DOHH2 (cell line): ENCODE results near the gene TRIOBP.

Experiments used
- H3F3A ChIP-seq: fragments of 200-600 bp; sonication (generic), shearing (Covaris generic); 2 replicates; pipeline ENCODE4 v1.6.0; 2016; ENCODE audit warnings: antibody characterized with exemption, mild to moderate bottlenecking; ENCODE audit not compliant: control insufficient read depth, insufficient read depth
- H3K27ac ChIP-seq: fragments of 200-600 bp; sonication (generic); 2 replicates; pipeline ENCODE4 v1.5.1; 2014; ENCODE audit warnings: low read depth, mild to moderate bottlenecking, low read length, moderate library complexity
- H3K27me3 ChIP-seq: fragments of 200-600 bp; sonication (generic); 2 replicates; pipeline ENCODE4 v1.6.1; 2014; ENCODE audit warnings: mild to moderate bottlenecking, low read length, mixed read lengths; ENCODE audit not compliant: control insufficient read depth
- H3K36me3 ChIP-seq: fragments of 200-600 bp; sonication (generic); 2 replicates; pipeline ENCODE4 v1.6.1; 2014; ENCODE audit warnings: mild to moderate bottlenecking, low read length, moderate library complexity, mixed read lengths; ENCODE audit not compliant: control insufficient read depth
- H3K4me1 ChIP-seq: fragments of 200-600 bp; sonication (generic); 2 replicates; pipeline ENCODE4 v1.6.1; 2014; ENCODE audit warnings: mild to moderate bottlenecking, low read length, mixed read lengths; ENCODE audit not compliant: control insufficient read depth
- H3K4me2 ChIP-seq: fragments of 200-600 bp; sonication (generic); 2 replicates; pipeline ENCODE4 v1.6.0; 2014; ENCODE audit warnings: mild to moderate bottlenecking, low read length, moderate library complexity
- H3K4me3 ChIP-seq: fragments of 200-600 bp; sonication (generic); 2 replicates; pipeline ENCODE4 v1.5.1; 2014; ENCODE audit warnings: mild to moderate bottlenecking, low read length, mixed read lengths
- H3K79me2 ChIP-seq: fragments of 200-600 bp; sonication (generic); 2 replicates; pipeline ENCODE4 v1.6.1; 2014; ENCODE audit warnings: mild to moderate bottlenecking, low read length, mixed read lengths; ENCODE audit not compliant: control insufficient read depth
- H3K9me2 ChIP-seq: fragments of 200-600 bp; sonication (generic); replicated peaks from 2 replicates; pipeline ENCODE4 v1.6.1; 2014; ENCODE audit warnings: mild to moderate bottlenecking, low read length, mixed read lengths; ENCODE audit not compliant: control insufficient read depth
- H3K9me3 ChIP-seq: fragments of 200-600 bp; sonication (generic); 2 replicates; pipeline ENCODE4 v1.6.1; 2014; ENCODE audit warnings: antibody characterized with exemption, low read length, mixed read lengths; ENCODE audit not compliant: control insufficient read depth, insufficient read depth
- H4K20me1 ChIP-seq: fragments of 200-600 bp; sonication (generic); 2 replicates; pipeline ENCODE4 v1.6.0; 2014; ENCODE audit warnings: low read depth, mild to moderate bottlenecking, antibody characterized with exemption, low read length, moderate library complexity; ENCODE audit not compliant: control insufficient read depth, insufficient read depth
- CTCF ChIP-seq: fragments of 200-600 bp; sonication (generic); IDR thresholded peaks from one replicate; pipeline ENCODE4 v1.5.1; 2014; ENCODE audit warnings: antibody characterized with exemption, mild to moderate bottlenecking, low read depth, low read length; ENCODE audit not compliant: poor library complexity, severe bottlenecking
- EZH2phosphoT487 ChIP-seq: fragments of 200-600 bp; sonication (generic); IDR thresholded peaks from 2 replicates; pipeline ENCODE4 v1.6.1; 2017; ENCODE audit warnings: borderline replicate concordance, mild to moderate bottlenecking, antibody characterized with exemption, low read length, moderate library complexity, mixed read lengths

TRIOBP gene

GRCh38 chr22:37760152-37760551 is 63.3 kb downstream of the TRIOBP start:
- Histone ChIP-seq H3K27ac (no peak overlapping the region), H3K36me3 (peaks cover 18% of the 10 kb centered on the region), H3K4me1 (no peaks in the 10 kb centered on the region), H3K9me3 (no peaks in the 10 kb centered on the region), H3K79me2 (no peaks in the 10 kb centered on the region), H4K20me1 (no peaks in the 10 kb centered on the region), H3F3A (no peaks in the 10 kb centered on the region), H3K4me2 (no peak overlapping the region), H3K4me3 (no peak overlapping the region), H3K27me3 (no peaks in the 10 kb centered on the region), H3K9me2 (no peaks in the 10 kb centered on the region)
- TF ChIP-seq EZH2phosphoT487 (no peak), CTCF (no peak)

DNA sequence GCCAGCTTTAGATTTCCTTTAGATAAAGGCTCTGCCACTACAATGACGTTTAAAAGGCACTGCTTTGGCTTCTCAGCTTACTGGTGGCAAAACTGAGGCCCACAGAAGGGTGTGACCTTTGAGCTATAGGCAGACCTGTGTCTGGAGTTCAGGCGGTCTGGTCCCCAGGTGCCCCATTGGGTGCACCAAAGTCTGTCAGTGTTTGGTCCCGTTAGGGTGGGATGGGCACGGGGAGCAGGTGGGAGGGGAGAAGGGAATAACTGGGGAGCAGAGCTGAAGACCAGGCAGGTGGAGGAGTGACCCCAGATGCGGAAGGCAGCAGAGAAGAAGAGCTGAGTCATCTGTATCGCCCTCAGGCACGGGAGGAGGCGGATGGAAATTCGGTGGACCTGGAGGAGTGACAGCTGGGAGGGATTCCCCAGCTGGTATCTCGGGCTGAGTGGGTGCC is 65.6 kb downstream of the TRIOBP start:
- H3K27me3 ChIP-seq = no peaks in the 10 kb centered on the region
- H3K79me2 ChIP-seq = no peaks in the 10 kb centered on the region
- H4K20me1 ChIP-seq = no peaks in the 10 kb centered on the region
- H3K27ac ChIP-seq = no peak overlapping the region
- H3K4me1 ChIP-seq = no peaks in the 10 kb centered on the region
- peaks cover 15% of the 10 kb centered on the region for H3K36me3 ChIP-seq
- H3K9me3 ChIP-seq = no peaks in the 10 kb centered on the region
- no peak overlapping the region for H3K4me2 ChIP-seq
- TF ChIP-seq CTCF = no peak
- no peak for TF ChIP-seq EZH2phosphoT487
- H3K9me2 ChIP-seq = no peaks in the 10 kb centered on the region
- H3F3A ChIP-seq = no peaks in the 10 kb centered on the region
- no peak overlapping the region for H3K4me3 ChIP-seq

GRCh38 chr22:37763012-37763411 is 66.2 kb downstream of the TRIOBP start:
- H3K4me2 ChIP-seq = no peak overlapping the region
- peaks cover 11% of the 10 kb centered on the region for H3K36me3 ChIP-seq
- H3K27me3 ChIP-seq = no peaks in the 10 kb centered on the region
- H3K27ac ChIP-seq = no peak overlapping the region
- TF ChIP-seq EZH2phosphoT487 (no peak), CTCF (no peak)
- H3K9me3 ChIP-seq = no peaks in the 10 kb centered on the region
- no peak overlapping the region for H3K4me3 ChIP-seq
- no peaks in the 10 kb centered on the region for H3K9me2 ChIP-seq
- H3K79me2 ChIP-seq = no peaks in the 10 kb centered on the region
- H4K20me1 ChIP-seq = no peaks in the 10 kb centered on the region
- no peaks in the 10 kb centered on the region for H3F3A ChIP-seq
- no peaks in the 10 kb centered on the region for H3K4me1 ChIP-seq

DNA sequence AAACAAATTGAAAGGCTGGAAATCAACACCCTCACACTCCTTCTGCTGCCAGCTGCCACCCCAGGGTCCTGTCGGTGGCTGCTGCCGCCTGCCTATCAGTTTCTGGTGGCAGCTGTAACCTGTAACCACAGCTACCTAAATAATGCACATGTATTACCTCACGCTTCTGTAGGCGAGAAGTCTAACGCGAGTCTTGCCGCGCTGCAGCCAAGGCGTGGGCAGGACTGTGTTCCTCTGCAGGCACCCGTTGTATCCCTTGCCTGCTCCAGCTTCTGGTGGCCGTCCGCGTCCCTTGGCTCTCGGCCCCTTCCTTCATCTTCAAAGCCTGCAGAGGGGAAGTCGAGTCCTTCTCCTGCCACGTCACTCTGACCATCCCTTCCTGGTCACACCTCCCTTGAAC is 66.8 kb downstream of the TRIOBP start:
- Histone ChIP-seq H3K4me2 (no peak overlapping the region), H3K36me3 (peaks cover 10% of the 10 kb centered on the region), H4K20me1 (no peaks in the 10 kb centered on the region), H3F3A (no peaks in the 10 kb centered on the region), H3K79me2 (no peaks in the 10 kb centered on the region), H3K27ac (no peak overlapping the region), H3K9me3 (no peaks in the 10 kb centered on the region), H3K4me3 (no peak overlapping the region), H3K9me2 (no peaks in the 10 kb centered on the region), H3K27me3 (no peaks in the 10 kb centered on the region), H3K4me1 (no peaks in the 10 kb centered on the region)
- TF ChIP-seq CTCF = no peak
- no peak for TF ChIP-seq EZH2phosphoT487
